H9 (cell line): ENCODE results near the gene ZNF451. TPM values are rescaled to one million over a fixed set of nuclear protein-coding genes. Genes with fewer than 3 reads are reported as not detected.

Experiments used
- DNase-seq: peaks from one replicate; pipeline ENCODE4 v3.0.0-alpha.2; 2017
- H2AFZ ChIP-seq: one replicate; pipeline ENCODE4 v1.6.1; 2013; ENCODE audit warnings: mild to moderate bottlenecking, low read length, control low read depth, moderate library complexity
- H2AK5ac ChIP-seq: 2 replicates; pipeline ENCODE4 v1.6.1; 2013; ENCODE audit warnings: low read length, control low read depth, mixed read lengths; ENCODE audit not compliant: insufficient read length
- H2BK120ac ChIP-seq: one replicate; pipeline ENCODE4 v1.6.1; 2013; ENCODE audit warnings: low read depth, mild to moderate bottlenecking, low read length, control low read depth, inconsistent platforms; ENCODE audit not compliant: poor library complexity, severe bottlenecking
- H2BK12ac ChIP-seq: 2 replicates; pipeline ENCODE4 v1.6.1; 2013; ENCODE audit warnings: low read length, control low read depth, mixed read lengths, low read depth; ENCODE audit not compliant: insufficient read length
- H2BK15ac ChIP-seq: 2 replicates; pipeline ENCODE4 v1.6.1; 2013; ENCODE audit warnings: low read depth, low read length, control low read depth
- H2BK20ac ChIP-seq: one replicate; pipeline ENCODE4 v1.6.1; 2013; ENCODE audit warnings: low read depth, mild to moderate bottlenecking, low read length, control low read depth, inconsistent platforms; ENCODE audit not compliant: poor library complexity, severe bottlenecking
- H2BK5ac ChIP-seq: 2 replicates; pipeline ENCODE4 v1.6.1; 2013; ENCODE audit warnings: low read length, control low read depth, mixed read lengths; ENCODE audit not compliant: insufficient read length
- H3K14ac ChIP-seq: 2 replicates; pipeline ENCODE4 v1.6.1; 2013; ENCODE audit warnings: low read length, control low read depth; ENCODE audit not compliant: insufficient read depth
- H3K18ac ChIP-seq: 2 replicates; pipeline ENCODE4 v1.6.1; 2013; ENCODE audit warnings: low read depth, mild to moderate bottlenecking, mixed read lengths, low read length, control low read depth; ENCODE audit not compliant: insufficient read length
- H3K23ac ChIP-seq: 2 replicates; pipeline ENCODE4 v1.6.1; 2013; ENCODE audit warnings: low read length, control low read depth, mixed read lengths, low read depth; ENCODE audit not compliant: insufficient read length
- H3K23me2 ChIP-seq: 2 replicates; pipeline ENCODE4 v1.6.1; 2013; ENCODE audit warnings: low read depth, mild to moderate bottlenecking, mixed read lengths, low read length, control low read depth; ENCODE audit not compliant: insufficient read length, poor library complexity, severe bottlenecking
- H3K27ac ChIP-seq: 2 replicates; pipeline ENCODE4 v1.5.1; 2013; ENCODE audit warnings: low read length, control low read depth, mixed read lengths, low read depth; ENCODE audit not compliant: insufficient read length
- H3K27me3 ChIP-seq: 2 replicates; pipeline ENCODE4 v1.6.1; 2013; ENCODE audit warnings: low read length, control low read depth, inconsistent platforms; ENCODE audit not compliant: insufficient read depth
- H3K4ac ChIP-seq: 2 replicates; pipeline ENCODE4 v1.6.1; 2013; ENCODE audit warnings: low read depth, mild to moderate bottlenecking, control low read depth, inconsistent platforms, low read length, moderate library complexity
- H3K4me1 ChIP-seq: 2 replicates; pipeline ENCODE4 v1.6.1; 2013; ENCODE audit warnings: low read length, control low read depth, inconsistent platforms; ENCODE audit not compliant: insufficient read depth
- H3K4me2 ChIP-seq: 2 replicates; pipeline ENCODE4 v1.6.1; 2013; ENCODE audit warnings: low read length, control low read depth, mixed read lengths; ENCODE audit not compliant: insufficient read length, insufficient read depth
- H3K56ac ChIP-seq: 2 replicates; pipeline ENCODE4 v1.6.1; 2013; ENCODE audit warnings: low read depth, mild to moderate bottlenecking, mixed read lengths, low read length, control low read depth; ENCODE audit not compliant: insufficient read length
- H3K79me1 ChIP-seq: 2 replicates; pipeline ENCODE4 v1.6.1; 2013; ENCODE audit warnings: low read depth, mild to moderate bottlenecking, moderate library complexity, low read length, control low read depth, inconsistent platforms; ENCODE audit not compliant: insufficient read depth, poor library complexity, severe bottlenecking
- H3K79me2 ChIP-seq: 2 replicates; pipeline ENCODE4 v1.6.1; 2013; ENCODE audit warnings: low read length, control low read depth, inconsistent platforms; ENCODE audit not compliant: insufficient read depth
- H3K9ac ChIP-seq: 2 replicates; pipeline ENCODE4 v1.6.1; 2013; ENCODE audit warnings: low read length, control low read depth, mixed read lengths; ENCODE audit not compliant: insufficient read length; ENCODE audit errors: extremely low read depth
- H3K9me3 ChIP-seq: one replicate; pipeline ENCODE4 v1.6.1; 2013; ENCODE audit warnings: low read depth, low read length, inconsistent platforms; ENCODE audit not compliant: control insufficient read depth
- H3T11ph ChIP-seq: one replicate; pipeline ENCODE4 v1.6.1; 2013; ENCODE audit warnings: mild to moderate bottlenecking, low read length, control low read depth, inconsistent platforms
- H4K20me1 ChIP-seq: one replicate; pipeline ENCODE4 v1.6.1; 2013; ENCODE audit not compliant: control insufficient read depth, insufficient read length, insufficient read depth
- H4K5ac ChIP-seq: 2 replicates; pipeline ENCODE4 v1.6.1; 2013; ENCODE audit warnings: low read depth, mild to moderate bottlenecking, mixed read lengths, low read length, control low read depth; ENCODE audit not compliant: insufficient read length
- H4K8ac ChIP-seq: replicated peaks from 2 replicates; pipeline ENCODE4 v1.6.1; 2013; ENCODE audit warnings: low read length, control low read depth, mixed read lengths, low read depth; ENCODE audit not compliant: insufficient read length
- H4K91ac ChIP-seq: 2 replicates; pipeline ENCODE4 v1.6.1; 2013; ENCODE audit warnings: low read depth, mild to moderate bottlenecking, moderate library complexity, mixed read lengths, low read length, control low read depth; ENCODE audit not compliant: insufficient read length
- H3K27ac Mint-ChIP-seq, 3 experiments: 2 replicates in 2 of 3; 3 replicates in 1 of 3; pipeline ENCODE4 v1.8.0; 2020 to 2021; ENCODE audit warnings: mixed read lengths in 3 of 3, mild to moderate bottlenecking in 1 of 3, moderate library complexity in 1 of 3
- H3K27me3 Mint-ChIP-seq: 2 replicates; pipeline ENCODE4 v1.8.0; 2021; ENCODE audit warnings: low read depth, mild to moderate bottlenecking, moderate library complexity, mixed read lengths
- H3K36me3 Mint-ChIP-seq, 3 experiments: 2 replicates in 2 of 3; 3 replicates in 1 of 3; pipeline ENCODE4 v1.8.0; 2020 to 2021; ENCODE audit warnings: low read depth in 3 of 3, mixed read lengths in 3 of 3; ENCODE audit not compliant: insufficient read depth in 1 of 3
- H3K4me1 Mint-ChIP-seq, 2 experiments: 2 replicates each; pipeline ENCODE4 v1.8.0; 2020; ENCODE audit warnings: mixed read lengths in 2 of 2
- H3K4me3 Mint-ChIP-seq, 2 experiments: 2 replicates in 1 of 2; 3 replicates in 1 of 2; pipeline ENCODE4 v1.8.0; 2020 to 2021; ENCODE audit warnings: mild to moderate bottlenecking in 2 of 2, mixed read lengths in 2 of 2, moderate library complexity in 1 of 2
- H3K9me3 Mint-ChIP-seq, 2 experiments: 2 replicates in 1 of 2; 3 replicates in 1 of 2; pipeline ENCODE4 v1.8.0; 2020; ENCODE audit warnings: mild to moderate bottlenecking in 2 of 2, mixed read lengths in 2 of 2, moderate library complexity in 1 of 2
- WGBS: extraction: QIAGEN DNeasy Blood & Tissue Kit; methylation state at CpG from one replicate; pipeline ENCODE4 v1.1.7; 2013; ENCODE audit warnings: missing lambda C conversion rate, low lambda C conversion rate, mixed read lengths; ENCODE audit not compliant: insufficient read length; ENCODE audit errors: extremely low coverage; 5-methylcytosine and 5-hydroxymethylcytosine counted together
- total RNA-seq: library from RNA; stranded (reverse); gene quantifications from 2 replicates; pipeline ENCODE4 v1.2.1, GENCODE V29; 2021
- TF ChIP-seq, protein P1 (sequence below): fragments of 200-600 bp; sonication (generic); conservative IDR thresholded peaks from 3 replicates; pipeline ENCODE4 v1.8.0; 2021; ENCODE audit warnings: antibody characterized with exemption, mild to moderate bottlenecking

ZNF451 gene
- total RNA-seq, 1 experiment from 2014 or later, result 71.2 TPM

DNA sequence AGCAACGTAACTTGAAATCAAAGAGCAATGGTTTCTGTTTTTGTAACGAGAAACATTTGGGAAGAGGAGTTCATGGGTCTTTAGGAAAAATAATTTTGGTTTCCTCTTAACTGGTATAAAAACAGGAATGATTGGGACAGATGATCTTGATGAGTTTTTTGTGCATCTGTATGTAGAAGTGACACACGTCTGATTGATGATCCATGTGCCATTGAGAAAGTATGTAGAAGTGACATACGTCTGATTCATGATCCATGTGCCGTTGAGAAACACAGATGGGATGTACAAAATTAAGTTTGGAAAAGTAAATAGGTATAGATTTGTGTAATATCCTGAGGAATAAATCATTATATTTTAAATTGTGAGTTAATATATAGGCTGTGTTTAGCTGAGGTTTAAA lies 41.4 kb upstream of the ZNF451 start:
- H3K14ac ChIP-seq, result no peak overlapping the region
- no peak overlapping the region for H2BK15ac ChIP-seq
- peaks cover 5% of the 10 kb centered on the region; the same call in 1 of the 2 replicates for H3K79me2 ChIP-seq
- H2AK5ac ChIP-seq, result no peak overlapping the region
- no peak overlapping the region for H3K56ac ChIP-seq
- H2BK120ac ChIP-seq, result no peak overlapping the region
- H3K27ac Mint-ChIP-seq, result no peak overlapping the region
- no peak overlapping the region for H2AFZ ChIP-seq
- no peaks in the 10 kb centered on the region for H4K20me1 ChIP-seq
- no peak overlapping the region for H3K9ac ChIP-seq
- H3K18ac ChIP-seq, result no peak overlapping the region
- no peak overlapping the region for H2BK5ac ChIP-seq
- no peak overlapping the region for H4K5ac ChIP-seq
- TF ChIP-seq, protein P1, sequence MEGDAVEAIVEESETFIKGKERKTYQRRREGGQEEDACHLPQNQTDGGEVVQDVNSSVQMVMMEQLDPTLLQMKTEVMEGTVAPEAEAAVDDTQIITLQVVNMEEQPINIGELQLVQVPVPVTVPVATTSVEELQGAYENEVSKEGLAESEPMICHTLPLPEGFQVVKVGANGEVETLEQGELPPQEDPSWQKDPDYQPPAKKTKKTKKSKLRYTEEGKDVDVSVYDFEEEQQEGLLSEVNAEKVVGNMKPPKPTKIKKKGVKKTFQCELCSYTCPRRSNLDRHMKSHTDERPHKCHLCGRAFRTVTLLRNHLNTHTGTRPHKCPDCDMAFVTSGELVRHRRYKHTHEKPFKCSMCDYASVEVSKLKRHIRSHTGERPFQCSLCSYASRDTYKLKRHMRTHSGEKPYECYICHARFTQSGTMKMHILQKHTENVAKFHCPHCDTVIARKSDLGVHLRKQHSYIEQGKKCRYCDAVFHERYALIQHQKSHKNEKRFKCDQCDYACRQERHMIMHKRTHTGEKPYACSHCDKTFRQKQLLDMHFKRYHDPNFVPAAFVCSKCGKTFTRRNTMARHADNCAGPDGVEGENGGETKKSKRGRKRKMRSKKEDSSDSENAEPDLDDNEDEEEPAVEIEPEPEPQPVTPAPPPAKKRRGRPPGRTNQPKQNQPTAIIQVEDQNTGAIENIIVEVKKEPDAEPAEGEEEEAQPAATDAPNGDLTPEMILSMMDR, result no peak
- peak overlapping the region; percentile 49 to 63; a peak in 4 of 5 replicates for H3K4me3 Mint-ChIP-seq
- no peak overlapping the region for H3K4me2 ChIP-seq
- H3K23me2 ChIP-seq, result no peaks in the 10 kb centered on the region
- no peak overlapping the region for H4K8ac ChIP-seq
- H3K9me3 ChIP-seq, result no peaks in the 10 kb centered on the region
- no peak overlapping the region for H3T11ph ChIP-seq
- H3K4ac ChIP-seq, result no peak overlapping the region
- no peaks in the 10 kb centered on the region for H3K79me1 ChIP-seq
- peaks cover 13% of the 10 kb centered on the region for H3K27me3 Mint-ChIP-seq
- no peaks in the 10 kb centered on the region for H3K27me3 ChIP-seq
- no peak for DNase-seq
- H4K91ac ChIP-seq, result no peak overlapping the region
- no CpG with 5 or more reads among the region's 5 CpGs for WGBS
- H3K4me1 Mint-ChIP-seq, result peaks cover 16 to 18% of the 10 kb centered on the region in 2 experiments
- no peak overlapping the region for H3K27ac ChIP-seq
- no peak overlapping the region for H3K23ac ChIP-seq
- H3K36me3 Mint-ChIP-seq, result peaks cover 13 to 48% (median 47%) of the 10 kb centered on the region in 3 experiments
- peaks cover 0 to 3% of the 10 kb centered on the region in 2 experiments; a peak in 1 of 5 replicates for H3K9me3 Mint-ChIP-seq
- H3K4me1 ChIP-seq, result no peaks in the 10 kb centered on the region
- no peak overlapping the region for H2BK12ac ChIP-seq
- H2BK20ac ChIP-seq, result no peak overlapping the region
